IPS DF 4.7 (cell line): ENCODE data around the gene VOPP1.
"Not testable (repeated sequence)": the region's sequence is repeated elsewhere in the genome, so short reads cannot be mapped to it uniquely, and the experiment has no call there.

Experiments used
- DNase-seq: peaks from one replicate; pipeline ENCODE4 v3.0.0-alpha.2; 2013; ENCODE audit warnings: low spot score; ENCODE audit errors: extremely low read depth

The VOPP1 gene

DNA sequence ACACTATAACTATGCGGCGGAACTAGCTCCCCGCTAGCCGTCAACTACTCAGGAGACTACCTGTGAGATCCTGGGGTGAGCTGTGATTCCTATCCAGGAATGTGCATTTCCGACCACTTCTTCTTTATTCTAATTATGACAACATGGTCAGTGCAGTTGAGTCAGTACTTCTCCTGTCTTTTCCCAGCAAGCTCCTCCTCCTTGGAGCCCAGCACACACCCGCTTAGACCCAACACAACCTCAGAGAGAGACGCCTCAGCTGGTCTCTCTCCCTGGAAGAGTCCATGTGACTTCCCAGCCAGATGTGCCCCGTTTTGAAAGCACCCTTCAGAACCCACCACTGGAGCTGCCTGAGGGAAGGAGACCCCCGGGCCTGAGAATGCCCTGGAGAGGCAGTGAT is 100.7 kb downstream of the VOPP1 start:
- not testable (repeated sequence) for DNase-seq

DNA sequence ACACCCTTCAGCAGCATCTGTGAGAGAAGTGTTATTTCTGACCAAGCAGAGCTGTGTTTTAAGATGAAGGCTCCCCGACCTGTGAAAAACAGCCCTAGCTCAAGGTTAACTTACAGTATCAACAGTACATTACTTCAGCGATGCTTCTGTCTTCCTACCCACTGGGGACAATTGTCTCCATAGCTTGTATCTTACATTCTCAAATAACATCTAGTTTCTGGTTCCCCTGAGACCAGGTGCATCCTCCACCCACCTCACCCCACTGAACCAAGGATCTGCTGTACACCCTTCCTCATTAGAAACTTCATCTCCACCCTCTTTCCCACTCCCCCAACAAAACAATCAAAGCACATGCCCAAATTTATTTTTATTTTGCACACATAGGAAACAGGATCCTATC is 102.0 kb downstream of the VOPP1 start:
- DNase-seq: no peak

DNA sequence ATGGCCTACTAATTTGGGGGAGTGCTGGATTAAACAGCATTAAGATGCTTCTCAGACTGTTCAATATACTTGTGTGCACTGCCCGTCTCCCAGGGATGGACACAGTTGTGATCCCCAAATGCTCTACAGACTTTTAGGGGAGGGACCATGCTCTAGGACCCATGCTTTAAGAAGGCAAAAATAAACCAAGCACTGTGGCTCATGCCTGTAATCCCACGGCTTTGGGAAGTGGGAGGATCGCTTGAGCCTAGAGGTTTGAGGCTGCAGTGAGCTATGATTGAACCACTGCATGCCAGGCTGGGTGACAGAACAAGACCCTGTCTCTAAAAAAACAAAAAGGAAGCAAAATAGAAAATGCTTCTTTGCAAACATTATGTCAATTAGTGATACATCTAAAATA is 102.6 kb downstream of the VOPP1 start:
- DNase-seq: no peak

DNA sequence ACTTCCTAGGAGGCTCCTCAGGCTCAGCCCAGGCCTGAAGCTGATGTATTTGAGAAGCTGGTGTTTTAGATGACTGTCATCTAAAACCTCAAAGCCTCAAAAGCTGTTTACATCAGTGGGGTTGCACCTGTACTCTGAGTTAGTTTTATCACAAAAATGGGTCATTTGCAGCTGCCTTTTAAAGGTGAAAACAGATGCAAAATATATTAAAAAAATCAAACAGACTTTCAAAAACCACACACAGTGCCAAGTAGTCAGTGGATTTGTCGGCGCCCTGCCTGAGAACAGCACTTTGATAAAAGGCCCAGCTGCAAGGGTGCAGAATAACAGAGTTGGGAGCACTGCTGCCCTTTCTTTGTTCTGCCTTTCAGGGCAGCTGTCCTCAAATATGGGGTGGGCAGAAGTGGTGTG is 103.0 kb downstream of the VOPP1 start:
- DNase-seq: no peak

DNA sequence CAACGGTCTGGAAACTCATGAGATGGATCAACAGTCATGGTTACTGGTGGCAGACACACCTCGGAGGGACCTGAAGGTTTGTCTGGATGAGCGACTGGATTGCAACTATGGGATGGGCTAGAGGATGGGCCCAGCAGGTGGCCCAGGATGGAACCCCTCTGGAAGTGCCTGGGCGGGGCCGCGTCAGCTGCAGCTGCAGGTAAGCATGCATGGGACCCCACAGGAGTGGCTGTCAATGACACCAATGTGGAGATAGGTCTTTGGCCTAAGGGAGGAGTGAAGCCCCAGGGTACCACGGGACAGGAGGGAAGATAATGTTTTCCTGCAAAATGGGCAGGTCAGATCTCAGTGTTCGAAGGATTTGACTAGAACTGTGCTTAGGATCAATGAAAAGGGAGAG is 103.8 kb downstream of the VOPP1 start:
- DNase-seq: no peak

DNA sequence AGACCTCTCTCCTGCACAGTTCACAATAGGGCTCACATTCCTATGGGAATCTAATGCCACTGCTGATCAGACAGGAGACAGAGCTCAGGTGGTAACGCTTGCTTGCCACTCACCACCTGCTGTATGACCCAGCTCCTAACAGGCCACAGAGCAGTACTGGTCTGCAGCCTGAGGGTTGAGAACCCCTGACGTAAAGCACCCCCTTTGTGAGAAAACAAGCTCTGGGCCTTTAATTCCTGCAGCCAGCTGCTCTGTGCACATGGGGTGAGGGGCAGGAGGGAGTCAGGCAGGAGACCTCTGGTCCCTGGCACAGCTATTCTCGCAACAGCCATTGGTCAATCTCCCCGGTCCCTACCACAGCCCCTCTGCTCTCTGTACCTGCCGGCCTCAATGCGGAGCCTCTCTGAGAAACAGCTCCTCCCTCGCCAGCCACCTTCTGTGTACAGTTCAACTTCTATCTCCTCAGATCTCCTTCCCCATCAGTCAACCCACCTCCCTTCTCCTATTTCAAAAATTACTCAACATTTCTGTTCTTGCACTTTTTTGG is 105.2 kb downstream of the VOPP1 start:
- no peak for DNase-seq

DNA sequence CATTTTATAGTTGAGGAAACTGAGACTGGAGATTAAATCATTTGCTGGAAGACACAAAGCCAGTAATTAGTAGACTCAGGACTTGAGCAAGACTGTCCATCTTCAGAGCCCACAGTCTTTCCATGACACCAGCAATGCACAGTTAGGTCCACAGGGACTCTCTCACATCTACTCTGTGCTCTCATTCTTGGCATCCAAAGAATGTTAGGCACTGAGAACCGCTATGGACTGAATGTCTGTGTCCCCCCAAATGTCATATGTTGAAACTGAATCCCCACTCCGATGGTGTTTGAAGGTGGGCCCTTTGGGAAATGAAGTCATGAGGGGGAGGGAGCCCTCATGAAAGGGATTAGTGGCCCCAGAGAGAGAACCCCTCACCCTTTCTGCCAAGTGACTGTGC is 106.6 kb downstream of the VOPP1 start:
- no peak for DNase-seq

DNA sequence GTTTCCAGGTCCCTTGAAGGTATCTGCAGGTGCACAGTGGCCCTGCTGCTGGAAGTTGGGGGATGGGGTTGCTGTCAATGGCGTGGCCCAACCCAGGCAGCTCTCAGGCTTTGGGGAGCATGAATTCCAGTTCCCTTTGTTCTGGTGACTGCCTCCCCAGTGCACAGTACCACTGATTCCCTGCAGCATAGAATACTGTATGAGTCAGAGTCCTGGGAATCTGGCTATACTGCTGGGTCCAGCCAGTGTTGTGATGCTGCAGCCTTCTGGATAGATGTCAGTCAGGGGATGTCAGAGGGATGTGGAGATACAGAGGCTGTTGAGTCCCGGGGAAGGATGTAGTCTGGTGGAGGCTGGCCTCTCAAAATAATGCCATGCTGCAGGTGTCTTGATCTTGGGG is 107.9 kb downstream of the VOPP1 start:
- no peak for DNase-seq

DNA sequence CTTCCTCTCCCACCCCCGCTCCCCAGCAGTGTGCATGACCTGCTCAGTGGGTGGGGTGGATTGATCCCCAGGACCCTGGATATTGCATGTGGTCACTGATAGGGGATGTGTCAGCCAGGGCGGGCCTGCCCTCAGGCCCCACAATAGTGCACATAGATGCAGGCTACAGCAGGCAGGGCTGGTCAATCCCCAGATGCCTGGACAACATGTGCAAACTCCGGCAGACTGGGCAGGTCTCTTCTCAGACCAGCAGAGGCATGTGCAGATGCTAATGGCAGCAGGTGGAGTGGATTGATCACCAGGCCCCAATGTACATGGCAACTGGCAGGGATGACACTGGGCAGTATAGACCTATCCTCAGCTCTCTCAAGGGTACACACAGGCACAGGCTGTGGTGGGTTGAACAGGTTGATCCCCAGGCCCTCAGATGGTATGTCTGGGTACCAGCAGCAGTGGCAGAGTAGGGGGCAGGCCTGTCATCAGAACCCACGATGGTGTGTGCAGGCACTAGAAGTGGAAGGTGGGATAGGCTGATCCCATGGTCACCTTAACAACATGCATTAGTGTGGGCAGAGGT is 108.5 kb downstream of the VOPP1 start:
- no peak for DNase-seq

DNA sequence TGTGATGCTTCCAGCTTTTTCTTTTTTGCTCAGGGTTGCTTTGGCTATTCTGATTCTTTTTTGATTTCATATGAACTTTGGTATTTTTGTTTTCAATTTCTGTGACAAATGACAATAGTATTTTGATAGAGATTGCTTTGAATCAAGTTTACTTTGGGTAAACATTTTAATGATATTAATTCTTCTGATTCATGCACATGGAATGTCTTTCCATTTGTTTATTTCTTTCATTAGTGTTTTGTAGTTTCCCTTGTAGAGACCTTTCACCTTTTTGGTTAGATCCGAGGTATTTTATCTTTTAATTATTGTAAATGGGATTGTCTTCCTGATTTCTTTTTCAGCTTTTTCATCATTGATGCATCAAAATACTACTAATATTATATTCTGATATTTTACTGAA is 114.0 kb downstream of the VOPP1 start:
- DNase-seq: no peak

DNA sequence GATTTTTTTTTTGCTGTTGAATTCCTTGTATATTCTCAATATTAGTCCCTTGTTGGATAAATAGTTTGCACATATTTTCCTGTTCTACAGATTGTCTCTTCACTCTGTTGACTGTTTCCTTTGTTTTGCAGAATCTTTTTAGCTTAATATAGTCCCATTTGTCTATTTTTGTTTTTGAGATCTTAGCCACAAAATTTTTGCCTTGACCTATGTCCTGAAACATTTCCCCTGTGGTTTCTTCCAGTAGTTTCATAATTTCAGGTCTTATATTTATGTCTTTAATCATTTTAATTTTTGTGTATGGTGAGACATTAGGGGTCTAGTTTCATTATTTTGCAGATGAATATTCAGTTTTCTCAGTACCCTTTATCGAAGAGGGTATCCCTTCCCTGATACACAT is 114.5 kb downstream of the VOPP1 start:
- no peak for DNase-seq

DNA sequence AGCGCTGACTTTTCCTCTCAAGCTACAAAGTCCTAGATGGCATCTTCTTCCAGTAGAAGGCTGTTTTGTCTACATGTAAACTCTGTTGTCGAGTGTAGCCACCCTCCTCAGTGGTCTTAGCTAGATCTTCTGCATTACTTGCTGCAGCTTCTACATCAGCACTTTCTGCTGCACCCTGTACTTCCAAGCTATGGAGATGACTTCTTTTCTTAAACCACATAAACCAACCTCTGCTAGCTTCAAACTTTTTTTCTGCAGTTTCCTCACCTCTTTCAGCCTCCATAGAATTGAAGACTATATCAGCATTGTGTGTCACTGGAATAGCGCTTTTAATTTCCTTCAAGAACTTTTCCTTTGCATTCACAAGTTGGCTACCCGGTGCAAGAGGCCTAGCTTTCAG is 119.3 kb downstream of the VOPP1 start:
- no peak for DNase-seq

DNA sequence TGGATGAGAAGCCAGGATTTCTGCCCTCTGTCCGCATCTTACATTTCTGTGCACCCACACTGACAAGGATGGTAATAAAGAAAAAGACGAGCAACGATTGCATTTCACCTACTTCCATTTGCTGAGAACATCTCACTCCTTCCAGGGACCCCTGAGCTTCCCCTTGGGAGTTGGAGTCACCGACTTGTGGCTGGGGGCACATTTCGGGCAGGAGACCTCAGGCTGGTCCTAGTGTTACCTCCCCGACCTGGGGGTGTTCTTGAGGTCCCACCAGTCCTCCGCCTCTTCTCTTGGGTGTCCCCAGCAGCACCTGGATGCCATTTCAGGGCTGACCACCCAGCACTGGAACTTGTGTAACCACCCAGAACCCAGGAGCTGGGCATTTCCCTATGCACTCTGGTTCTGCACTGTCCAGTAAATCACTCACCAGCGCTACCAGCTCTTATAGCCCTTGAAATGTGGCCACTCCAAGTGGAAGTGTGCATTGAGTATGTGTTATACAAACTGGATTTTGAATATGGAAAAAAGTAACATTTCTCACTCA is 122.2 kb downstream of the VOPP1 start:
- DNase-seq: no peak

DNA sequence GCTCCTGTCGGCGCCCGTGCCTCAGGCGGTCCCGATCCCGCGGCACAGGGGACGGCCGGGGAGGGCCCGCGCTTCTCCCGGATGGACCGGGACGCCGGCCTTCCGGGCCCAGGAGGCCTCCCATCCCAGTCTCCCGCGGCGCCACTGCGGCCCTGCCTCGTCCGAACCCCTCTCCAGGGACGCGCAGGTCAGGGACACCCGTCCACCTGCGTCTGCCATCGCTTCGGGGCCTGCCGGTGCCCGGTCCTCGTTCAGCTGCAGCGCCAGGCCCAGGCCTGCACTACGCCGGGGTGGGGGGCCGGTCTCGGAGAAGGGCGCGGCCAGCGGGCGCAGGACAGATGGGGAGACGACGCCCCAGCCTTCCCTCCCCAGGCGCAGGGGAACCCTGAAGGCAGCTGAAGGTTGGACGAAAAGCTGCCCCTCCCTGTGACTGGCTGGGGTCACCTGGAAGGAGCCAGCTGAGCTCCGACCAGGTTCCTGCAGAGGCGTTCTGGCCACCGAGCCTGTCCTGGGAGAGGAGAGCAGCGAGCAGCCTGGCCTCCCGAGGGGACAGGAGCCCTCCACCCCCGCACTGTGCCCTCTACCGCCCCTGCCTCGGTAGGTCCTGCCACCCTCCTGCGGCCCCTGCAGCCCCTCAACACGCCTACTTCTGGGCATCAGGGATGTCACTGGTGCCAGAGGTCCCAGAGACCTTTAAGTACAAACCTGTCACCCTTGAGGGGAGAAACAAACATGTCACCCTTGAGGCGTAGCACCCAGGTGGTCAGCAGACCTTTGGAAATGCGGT is 122.9 kb downstream of the VOPP1 start:
- DNase-seq: no peak

DNA sequence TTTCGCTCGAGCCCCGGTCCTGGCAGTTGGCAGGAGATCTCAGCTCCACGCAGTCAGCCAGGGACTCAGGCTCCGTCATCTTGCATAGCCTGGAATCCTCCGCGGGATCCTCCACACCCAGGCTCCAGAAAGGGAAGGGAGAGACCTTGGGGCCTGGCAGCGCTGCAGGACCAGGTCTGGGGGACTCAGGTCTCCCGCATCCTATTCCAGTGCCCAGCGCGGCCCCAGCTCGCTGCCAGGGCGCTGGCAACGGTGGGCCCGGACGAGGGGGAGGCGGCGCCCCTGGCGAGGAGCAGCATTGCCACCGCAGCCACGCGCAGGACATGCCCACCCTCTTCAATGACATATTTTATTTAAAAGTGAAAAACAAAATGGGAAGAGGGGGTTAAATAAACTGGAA is 123.8 kb downstream of the VOPP1 start:
- no peak for DNase-seq

DNA sequence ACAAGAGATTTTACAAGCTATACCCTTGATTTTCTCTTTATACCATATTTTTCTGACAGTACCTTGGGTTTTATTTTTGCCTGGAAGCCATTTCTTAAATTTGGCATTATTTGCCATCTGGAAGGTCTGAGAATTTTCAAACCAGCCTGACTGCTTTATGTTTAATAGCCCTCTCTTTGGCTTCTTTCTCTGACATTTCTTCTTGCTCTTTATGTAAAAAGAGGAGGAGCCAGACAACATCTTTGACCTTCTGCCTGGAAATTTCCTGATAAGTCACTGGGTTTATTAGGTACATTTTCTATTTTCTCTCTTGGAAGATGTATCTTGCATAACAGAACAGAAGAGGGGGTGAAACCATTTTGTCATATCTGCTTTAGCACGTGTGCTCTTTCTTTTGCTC is 127.5 kb downstream of the VOPP1 start:
- DNase-seq: no peak

DNA sequence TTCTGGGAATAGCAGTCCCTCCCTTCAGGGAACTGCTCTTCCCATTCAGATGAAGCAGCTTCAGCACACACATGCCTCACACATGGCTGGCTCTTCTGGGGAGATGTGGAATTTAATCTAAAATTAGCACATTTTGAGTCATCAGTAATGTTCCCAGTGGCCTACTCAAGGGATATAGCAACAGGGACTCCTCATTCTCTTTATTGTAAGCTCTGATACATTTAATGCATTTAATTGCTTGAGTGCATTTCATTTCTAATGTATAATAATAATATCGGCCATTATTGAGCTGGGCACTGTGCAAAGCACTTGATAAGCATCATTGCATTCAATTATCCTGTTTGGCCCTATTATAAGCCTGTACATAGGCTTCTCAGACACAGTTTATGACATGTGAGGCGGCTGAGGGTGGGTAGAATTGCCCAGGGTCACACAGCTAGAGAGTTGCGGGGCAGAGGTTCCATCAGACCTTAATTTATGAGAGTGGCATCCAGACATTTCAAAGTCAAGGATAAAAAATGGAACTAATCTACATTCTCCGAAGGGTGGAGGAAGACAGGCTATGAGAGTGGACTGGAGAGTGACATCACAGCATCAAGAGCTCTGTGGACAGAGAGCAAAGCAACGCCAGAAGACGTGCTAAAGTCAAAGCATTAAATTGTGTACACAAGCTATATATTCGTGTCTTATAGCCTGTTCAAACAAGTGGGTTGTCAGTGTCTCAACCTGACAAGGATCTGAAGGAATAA is 130.4 kb downstream of the VOPP1 start:
- no peak for DNase-seq

DNA sequence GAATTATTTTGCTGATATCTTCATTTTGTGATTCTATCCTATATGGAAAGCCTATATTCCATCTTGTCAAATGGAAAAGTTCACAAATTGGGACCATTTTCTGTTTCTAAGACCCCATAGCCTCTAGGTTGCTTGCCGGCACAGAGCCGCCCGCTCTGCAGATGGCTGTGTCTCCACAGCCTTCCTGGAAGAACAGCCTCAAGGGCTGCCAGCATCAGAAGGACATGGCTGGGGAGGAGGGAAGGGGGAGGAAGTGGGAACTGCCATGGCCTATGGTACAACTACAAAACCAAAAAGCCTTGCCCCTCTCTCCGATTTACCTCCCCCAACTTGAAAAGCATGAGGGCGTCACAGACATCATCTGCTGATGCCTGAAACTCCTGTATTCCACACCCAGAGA is 131.3 kb downstream of the VOPP1 start:
- no peak for DNase-seq

DNA sequence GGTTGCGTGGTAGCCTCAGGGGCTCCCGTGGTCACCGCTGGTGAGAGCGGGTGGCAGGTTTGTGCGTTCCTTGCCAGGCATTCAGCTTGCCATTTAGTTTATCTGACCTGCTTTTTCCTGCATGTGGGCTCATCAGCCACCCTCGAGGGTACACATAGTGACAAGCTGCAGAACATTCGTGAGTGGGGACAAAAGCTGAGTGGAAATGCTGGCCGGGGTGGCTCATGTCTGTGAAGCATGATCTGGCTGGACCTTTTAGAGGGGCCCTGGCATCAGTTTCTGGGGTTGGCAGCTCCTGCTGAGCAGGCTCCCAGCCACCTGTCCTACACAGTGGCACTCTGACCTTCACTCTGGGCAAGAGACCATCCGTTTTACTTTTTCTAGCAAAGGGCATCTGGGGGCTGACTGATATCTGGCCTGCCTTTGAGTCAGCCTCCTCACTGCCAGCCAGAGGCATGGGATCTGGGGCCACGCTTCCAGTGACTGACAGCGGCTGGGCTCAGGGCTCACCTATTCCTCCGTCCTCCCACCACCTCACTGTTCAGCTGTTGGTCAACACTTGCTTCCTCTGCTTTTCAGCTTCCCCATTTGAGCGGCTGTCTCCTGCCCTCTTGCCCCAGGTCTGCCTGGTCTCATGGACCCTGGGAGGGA is 132.1 kb downstream of the VOPP1 start:
- no peak for DNase-seq

DNA sequence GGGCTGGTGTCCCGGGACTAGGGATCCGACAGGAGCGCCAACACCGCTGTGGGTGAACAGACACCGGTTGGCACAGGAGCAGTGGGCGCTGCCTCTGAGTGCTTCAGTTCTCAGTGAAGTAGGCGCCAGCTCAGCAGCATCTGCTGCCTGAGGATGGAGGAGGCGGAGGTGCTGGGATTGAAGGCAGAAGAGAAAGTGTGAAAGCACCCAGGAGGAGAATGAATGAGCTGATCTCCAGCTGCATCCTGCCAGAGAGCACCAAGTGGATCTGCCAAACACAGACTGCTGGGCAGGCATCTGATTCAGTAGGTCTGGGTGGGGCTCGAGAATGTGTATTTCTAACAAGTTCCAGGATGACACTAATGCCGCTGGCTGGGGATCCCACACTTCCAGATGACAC is 132.7 kb downstream of the VOPP1 start:
- DNase-seq: no peak

DNA sequence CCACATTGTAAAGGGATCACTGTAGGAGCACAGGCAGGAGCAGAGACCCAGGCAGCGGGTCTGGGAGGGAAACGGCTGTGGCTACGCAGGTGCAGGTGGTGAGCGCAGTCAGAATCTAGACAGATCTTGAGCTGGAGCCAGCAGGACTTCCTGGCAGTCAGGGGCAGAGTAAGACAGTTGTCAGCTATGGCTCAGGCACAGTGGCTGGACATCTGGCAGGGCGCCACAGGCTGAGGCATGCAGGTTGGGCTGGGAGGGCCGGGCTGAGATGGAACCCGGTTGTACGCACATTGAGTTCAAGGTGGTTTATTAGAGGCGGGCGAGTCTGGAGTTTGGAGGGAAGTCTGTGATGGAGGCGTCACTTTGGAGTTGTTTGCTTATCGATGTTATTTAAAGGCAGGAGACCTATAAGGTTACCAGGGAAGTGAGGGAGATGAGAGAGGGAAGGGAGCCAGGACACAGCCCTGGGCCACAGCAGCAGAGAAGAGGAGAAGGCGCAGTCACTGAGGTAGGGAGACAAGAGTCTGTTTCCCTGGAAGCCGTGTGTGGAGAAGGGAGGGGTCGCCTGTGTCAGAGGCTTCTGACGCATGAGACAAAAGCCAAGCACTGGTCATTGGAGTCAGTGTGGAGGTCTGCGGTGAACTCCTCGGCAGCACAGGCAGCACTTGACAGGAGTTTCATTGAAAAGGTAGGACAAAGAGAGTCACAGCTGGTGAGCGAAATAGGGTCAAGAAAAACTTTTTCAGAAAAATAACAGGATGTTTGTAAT is 133.4 kb downstream of the VOPP1 start:
- DNase-seq: no peak
